OCI-LY1 (cell line): Measurements from ENCODE around the gene HOXB6.

Experiments
- CTCF ChIP-seq: fragments of 200-600 bp; sonication (generic), shearing (Covaris generic); IDR thresholded peaks from 2 replicates; pipeline ENCODE4 v1.5.1; 2017; ENCODE audit warnings: mild to moderate bottlenecking, antibody characterized with exemption, low read length, moderate library complexity, mixed read lengths
- EZH2 ChIP-seq: fragments of 200-600 bp; sonication (generic), shearing (Covaris generic); IDR thresholded peaks from 2 replicates; pipeline ENCODE4 v1.8.0; 2017; ENCODE audit warnings: borderline replicate concordance, mixed run types, mild to moderate bottlenecking, antibody characterized with exemption, low read length, moderate library complexity, mixed read lengths

GRCh38 chr17:48606892-48607614 is 2.3 kb upstream of the HOXB6 start:
- TF ChIP-seq CTCF (no peak), EZH2 (no peak)
